ENCODE results near the gene SIGMAR1. TPM values are rescaled to one million over a fixed set of nuclear protein-coding genes. Genes with fewer than 3 reads are reported as not detected.

Gene SIGMAR1
- total and polyA plus RNA-seq, 12 donors = 34.6 to 158 (median 83.0) TPM

DNA sequence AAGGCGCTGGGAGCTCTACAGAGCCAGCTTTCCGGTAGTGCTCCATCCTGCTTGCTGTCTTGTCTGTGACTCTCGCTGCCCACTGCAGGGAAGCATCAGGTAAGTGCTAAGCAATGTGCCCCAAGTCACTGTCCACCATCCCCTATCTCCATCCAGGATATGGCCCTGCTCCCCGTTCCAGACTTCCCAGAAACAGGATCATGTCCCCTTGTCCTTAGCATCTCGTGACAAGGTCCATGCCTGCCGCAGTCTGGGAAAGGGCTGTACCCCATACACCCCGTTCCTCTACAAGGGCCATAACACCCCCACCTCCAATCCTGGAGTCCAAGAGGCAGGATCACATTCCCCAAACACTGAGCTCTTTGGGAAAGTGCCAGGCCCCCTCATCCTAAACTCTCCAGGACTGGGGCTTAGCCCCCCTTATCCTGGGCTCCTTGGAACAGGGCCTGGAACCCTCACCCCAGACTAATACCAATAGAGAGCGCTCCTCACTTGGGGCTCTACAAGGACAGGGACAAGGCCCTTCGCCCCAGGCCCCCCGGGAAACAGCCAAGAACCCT lies 26.3 kb downstream of the SIGMAR1 start:
- no peak for TF ChIP-seq POLR2A (IDR thresholded peaks at IDR 0.05)
- TF ChIP-seq, protein P1, sequence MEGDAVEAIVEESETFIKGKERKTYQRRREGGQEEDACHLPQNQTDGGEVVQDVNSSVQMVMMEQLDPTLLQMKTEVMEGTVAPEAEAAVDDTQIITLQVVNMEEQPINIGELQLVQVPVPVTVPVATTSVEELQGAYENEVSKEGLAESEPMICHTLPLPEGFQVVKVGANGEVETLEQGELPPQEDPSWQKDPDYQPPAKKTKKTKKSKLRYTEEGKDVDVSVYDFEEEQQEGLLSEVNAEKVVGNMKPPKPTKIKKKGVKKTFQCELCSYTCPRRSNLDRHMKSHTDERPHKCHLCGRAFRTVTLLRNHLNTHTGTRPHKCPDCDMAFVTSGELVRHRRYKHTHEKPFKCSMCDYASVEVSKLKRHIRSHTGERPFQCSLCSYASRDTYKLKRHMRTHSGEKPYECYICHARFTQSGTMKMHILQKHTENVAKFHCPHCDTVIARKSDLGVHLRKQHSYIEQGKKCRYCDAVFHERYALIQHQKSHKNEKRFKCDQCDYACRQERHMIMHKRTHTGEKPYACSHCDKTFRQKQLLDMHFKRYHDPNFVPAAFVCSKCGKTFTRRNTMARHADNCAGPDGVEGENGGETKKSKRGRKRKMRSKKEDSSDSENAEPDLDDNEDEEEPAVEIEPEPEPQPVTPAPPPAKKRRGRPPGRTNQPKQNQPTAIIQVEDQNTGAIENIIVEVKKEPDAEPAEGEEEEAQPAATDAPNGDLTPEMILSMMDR (IDR thresholded peaks at IDR 0.05) = no peak
- Histone ChIP-seq H3K4me3 (peak overlapping the region; percentile 35 to 85 (median 77)), H3K4me1 (replicated peaks in 1 of 2) (peaks cover 6 to 15% of the 10 kb centered on the region in 2 donors), H3K9me3 (replicated peaks in 1 of 3) (no peaks in the 10 kb centered on the region), H3K27ac (peak overlapping the region in 4 of 5 donors; percentile 19 to 87 (median 69)), H3K36me3 (replicated peaks in 1 of 2) (peaks cover 0 to 25% of the 10 kb centered on the region in 2 donors), H3K27me3 (no peaks in the 10 kb centered on the region)
- DNase-seq = peak in 2 of 7 donors; percentile 18 to 49
- WGBS, 4 donors = 50 to 80% (median 56%) methylated on average over 2 to 10 of the region's 10 CpGs
- intact Hi-C loops (cut with DNase I) = no loop called here

DNA sequence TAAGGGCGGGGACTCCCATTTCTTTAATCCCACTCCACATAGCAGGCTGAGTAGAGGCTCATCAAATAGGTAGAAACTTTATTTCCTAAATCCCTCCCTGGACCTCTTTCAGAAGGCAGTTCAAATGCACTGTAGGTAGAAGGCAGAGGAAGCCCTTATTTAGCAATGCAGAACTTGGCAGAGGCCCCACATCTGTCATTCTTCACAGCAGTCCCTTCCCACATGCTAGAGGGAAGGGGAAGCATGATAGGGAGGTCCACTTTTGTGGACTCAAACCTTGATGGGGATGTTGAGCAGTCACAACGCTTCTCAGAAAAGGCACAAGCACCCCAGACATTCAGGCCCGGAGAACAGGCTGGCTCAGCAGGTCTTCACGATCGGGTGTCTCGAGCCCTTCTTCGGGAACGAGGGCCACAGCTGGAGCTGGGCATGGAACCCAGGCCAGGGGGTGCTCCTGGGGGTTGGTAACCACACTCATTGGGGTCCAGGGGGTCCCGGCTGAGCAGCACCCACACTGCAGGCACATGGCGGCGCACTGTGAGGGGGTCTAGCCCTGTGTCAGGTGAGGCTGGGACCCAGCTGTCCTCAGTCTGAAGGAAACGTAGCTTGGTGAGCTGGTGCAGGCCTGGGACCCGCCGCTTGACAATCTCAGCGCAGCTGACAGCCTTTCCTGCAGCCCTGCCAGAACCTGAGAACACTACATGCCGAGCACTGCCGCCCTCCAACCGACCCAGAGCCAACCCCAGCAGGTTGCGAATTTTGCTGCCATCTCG lies 27.0 kb downstream of the SIGMAR1 start:
- H3K36me3 ChIP-seq (replicated peaks in 1 of 2) = peaks cover 0 to 20% of the 10 kb centered on the region in 2 donors
- DNase-seq = no peak
- intact Hi-C loops (cut with DNase I) = no loop called here
- H3K4me1 ChIP-seq (replicated peaks in 1 of 2) = peaks cover 6 to 15% of the 10 kb centered on the region in 2 donors
- TF ChIP-seq, protein P1 (IDR thresholded peaks at IDR 0.05) = no peak
- no peak for TF ChIP-seq POLR2A (IDR thresholded peaks at IDR 0.05)
- no peaks in the 10 kb centered on the region for H3K27me3 ChIP-seq
- H3K27ac ChIP-seq = no peak overlapping the region
- H3K9me3 ChIP-seq (replicated peaks in 1 of 3) = no peaks in the 10 kb centered on the region
- WGBS, 4 donors = 79 to 96% (median 95%) methylated on average over 2 to 20 of the region's 20 CpGs
- H3K4me3 ChIP-seq = peak overlapping the region in 1 of 4 donors; percentile 82

DNA sequence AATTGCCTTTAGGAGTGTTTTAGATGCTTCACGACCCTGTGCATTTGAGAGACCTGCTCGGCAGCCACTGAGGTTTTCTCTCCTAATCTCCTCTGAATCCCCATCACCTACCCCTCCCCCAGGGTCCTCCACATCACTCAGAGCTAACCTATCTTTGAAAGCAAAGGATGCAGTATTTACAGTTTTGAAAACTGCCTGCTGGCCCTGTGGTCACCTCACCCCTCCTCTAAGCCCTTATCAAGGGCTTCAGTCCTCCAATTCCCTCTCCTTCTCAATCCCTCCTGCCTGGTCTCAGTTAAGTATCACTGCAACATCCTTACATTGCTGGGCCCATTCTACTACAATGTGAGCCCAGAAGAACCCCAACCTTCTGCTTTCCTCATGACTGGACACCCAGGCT lies 30.3 kb downstream of the SIGMAR1 start:
- Histone ChIP-seq H3K36me3 (replicated peaks in 1 of 2) (no peaks in the 10 kb centered on the region), H3K9me3 (replicated peaks in 1 of 3) (no peaks in the 10 kb centered on the region), H3K27me3 (no peaks in the 10 kb centered on the region), H3K27ac (no peak overlapping the region), H3K4me3 (no peak overlapping the region), H3K4me1 (replicated peaks in 1 of 2) (peaks cover 2 to 11% of the 10 kb centered on the region in 2 donors)
- no peak for TF ChIP-seq POLR2A (IDR thresholded peaks at IDR 0.05)
- TF ChIP-seq, protein P1 (IDR thresholded peaks at IDR 0.05) = no peak
- no peak for DNase-seq
- whole genome bisulfite sequencing, 4 donors = 57 to 75% (median 60%) methylated on average over 2 of the region's 2 CpGs
- intact Hi-C loops (cut with DNase I) = loop anchor here in 1 of 2 donors (10.0 kb wide), 1 partner anchor 273 kb away; no protein-coding TSS in a partner anchor

DNA sequence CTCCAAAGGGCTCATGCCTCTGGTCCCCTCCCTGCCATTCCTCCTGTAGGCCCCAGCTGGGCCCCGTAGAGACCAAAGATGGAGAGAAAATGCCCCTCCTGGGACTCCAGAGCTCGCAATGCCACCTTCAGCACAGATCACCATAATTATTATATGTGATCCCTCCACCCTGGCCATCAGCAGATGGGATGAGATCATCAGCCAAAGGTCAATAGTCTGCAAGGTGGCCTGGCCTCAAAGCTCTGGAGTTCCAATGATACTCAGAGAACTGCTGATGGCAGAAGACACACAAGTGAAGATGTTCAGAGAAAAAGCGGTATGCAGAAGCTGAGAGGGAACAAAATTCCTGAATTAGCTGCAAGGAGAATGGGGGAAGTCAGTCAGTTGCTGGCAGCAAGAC lies 30.7 kb downstream of the SIGMAR1 start:
- Histone ChIP-seq H3K4me3 (no peak overlapping the region), H3K27ac (no peak overlapping the region), H3K36me3 (replicated peaks in 1 of 2) (no peaks in the 10 kb centered on the region), H3K4me1 (replicated peaks in 1 of 2) (peaks cover 0 to 9% of the 10 kb centered on the region in 2 donors), H3K27me3 (no peaks in the 10 kb centered on the region), H3K9me3 (replicated peaks in 1 of 3) (no peaks in the 10 kb centered on the region)
- WGBS, 4 donors = 88 to 95% (median 91%) methylated on average over 3 of the region's 3 CpGs
- TF ChIP-seq, protein P1 (IDR thresholded peaks at IDR 0.05) = no peak
- TF ChIP-seq POLR2A (IDR thresholded peaks at IDR 0.05) = no peak
- intact Hi-C loops (cut with DNase I) = loop anchor here in 1 of 2 donors (10.0 kb wide), 1 partner anchor 272 kb away; no protein-coding TSS in a partner anchor
- no peak for DNase-seq

Measured in adrenal gland (tissue), 12 donors.